Measurements from ENCODE around the gene RAB11FIP2.

The RAB11FIP2 gene

GRCh38 chr10:118035354-118036005 lies 11.3 kb downstream of the RAB11FIP2 start:
- DNase-seq (ENCODE audit: low read depth in 2 of 2): no peak

DNA sequence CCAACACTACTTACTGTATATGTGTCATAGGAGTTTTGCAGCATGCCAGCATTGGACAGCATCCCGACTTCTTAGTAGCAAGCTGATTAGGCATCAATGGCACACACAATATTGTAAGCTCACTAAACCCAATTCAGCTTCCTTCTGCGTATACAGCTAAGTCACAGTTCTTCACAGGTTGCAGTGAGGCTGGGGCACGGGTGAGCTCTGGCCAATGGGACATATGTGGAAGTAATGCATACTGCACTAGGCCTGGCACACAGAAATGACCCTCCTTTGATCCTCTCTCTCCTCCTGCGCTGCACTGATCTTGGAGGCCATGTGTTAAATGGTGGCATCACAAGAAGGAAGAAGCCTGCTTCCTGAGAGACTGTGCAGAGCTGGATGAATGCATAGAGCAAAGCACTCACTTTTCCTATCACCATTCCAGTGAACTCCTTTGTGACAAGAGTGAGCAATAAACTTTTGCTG lies 11.9 kb downstream of the RAB11FIP2 start:
- no peak for DNase-seq (ENCODE audit: low read depth in 2 of 2)

GRCh38 chr10:118033905-118034304 lies 12.8 kb downstream of the RAB11FIP2 start:
- no peak for DNase-seq (ENCODE audit: low read depth in 2 of 2)

DNA sequence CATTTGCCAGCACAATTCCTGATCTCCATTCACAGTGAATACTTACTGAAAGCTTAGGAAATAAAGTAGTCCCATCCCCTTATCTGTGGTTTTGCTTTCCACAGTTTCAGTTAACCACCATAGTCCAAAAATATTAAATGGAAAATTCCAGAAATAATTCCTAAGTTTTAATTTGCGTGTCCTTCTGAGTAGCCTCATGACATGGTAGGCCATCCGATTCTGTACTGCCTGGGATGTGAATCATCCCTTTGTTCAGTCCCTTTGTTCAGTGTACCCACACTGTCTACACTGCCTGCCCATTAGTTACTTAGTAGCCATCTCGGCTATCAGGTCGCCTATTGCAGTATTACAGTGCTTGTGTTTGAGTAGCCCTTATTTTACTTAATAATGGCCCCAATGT lies 14.2 kb downstream of the RAB11FIP2 start:
- DNase-seq (ENCODE audit: low read depth in 2 of 2): no peak

GRCh38 chr10:118031351-118032075 lies 15.2 kb downstream of the RAB11FIP2 start:
- no peak for DNase-seq (ENCODE audit: low read depth in 2 of 2)

GRCh38 chr10:118028619-118029018 lies 18.1 kb downstream of the RAB11FIP2 start:
- DNase-seq (ENCODE audit: low read depth in 2 of 2): no peak

DNA sequence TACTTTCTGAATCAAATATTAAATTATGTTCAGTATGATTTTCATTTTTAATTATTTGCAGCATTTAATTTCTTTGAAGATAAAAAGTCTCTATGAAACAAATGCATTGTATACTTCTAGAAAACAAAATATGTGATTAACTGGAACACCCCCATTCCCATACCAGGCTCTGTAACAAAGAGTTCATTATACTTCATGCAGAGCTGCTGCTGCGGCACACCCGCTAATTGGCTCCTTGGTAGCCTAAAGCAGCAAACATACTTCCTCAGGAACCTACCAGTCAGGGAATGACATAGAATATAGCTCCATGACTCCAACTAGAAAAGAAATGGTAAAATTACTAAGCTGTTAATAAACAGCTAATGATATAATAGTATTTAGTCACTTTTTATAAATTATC lies 19.3 kb downstream of the RAB11FIP2 start:
- no peak for DNase-seq (ENCODE audit: low read depth in 2 of 2)

GRCh38 chr10:118026936-118027335 lies 19.8 kb downstream of the RAB11FIP2 start:
- DNase-seq (ENCODE audit: low read depth in 2 of 2): no peak

DNA sequence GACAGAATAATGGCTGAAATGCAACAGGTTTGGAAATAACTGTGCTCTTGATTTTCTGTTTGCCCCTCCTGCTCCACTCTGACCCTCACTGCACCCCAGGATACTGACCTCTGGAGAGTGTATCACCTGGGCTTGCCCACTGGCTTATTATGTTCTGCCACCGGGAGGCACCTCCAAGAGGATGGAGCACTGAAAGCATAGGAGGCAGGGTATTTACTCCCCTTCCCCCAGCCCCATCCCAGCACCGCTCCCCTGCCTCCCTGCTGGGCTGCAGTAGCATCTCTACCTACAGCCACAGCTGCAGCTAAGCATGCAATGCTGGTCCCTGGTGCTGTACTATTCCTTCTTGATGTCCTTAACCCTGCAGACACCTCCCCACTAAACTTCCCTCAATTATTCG lies 26.4 kb downstream of the RAB11FIP2 start:
- DNase-seq (ENCODE audit: low read depth in 2 of 2): no peak

- DNase-seq (ENCODE audit: low read depth in 2 of 2): no peak
Observed at GRCh38 chr10:118017850-118018249, 28.9 kb downstream of the RAB11FIP2 start.

DNA sequence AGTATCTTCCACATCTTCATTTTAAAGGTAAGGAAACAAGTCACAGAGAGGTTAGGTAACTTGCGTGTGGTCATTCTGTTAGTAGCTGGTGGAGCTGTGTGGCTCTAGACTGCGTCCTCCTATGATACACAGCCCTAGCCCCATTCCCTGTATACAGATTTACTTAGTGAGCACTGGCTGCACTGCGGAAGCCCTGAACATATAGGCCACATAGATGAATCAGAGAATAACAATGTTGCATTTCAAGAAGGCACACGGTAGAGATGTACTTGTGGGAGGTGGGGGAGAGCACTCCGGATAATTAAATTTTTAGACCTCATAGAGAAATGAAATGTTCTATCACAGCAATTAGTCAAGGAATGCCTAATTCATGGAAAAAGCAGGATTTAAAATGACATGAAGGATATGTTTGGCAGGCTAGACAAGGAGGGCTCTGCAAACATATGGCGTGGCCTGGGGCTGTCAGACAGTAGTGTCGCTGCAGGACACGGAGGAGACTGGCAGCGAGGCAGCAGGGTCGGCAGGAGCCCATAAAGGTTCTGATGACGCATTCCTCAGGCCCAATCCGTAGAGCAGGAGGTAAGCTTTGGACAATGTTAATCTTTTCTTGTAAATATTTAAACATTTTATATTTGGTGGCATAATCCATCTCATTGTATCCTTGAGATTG lies 29.5 kb downstream of the RAB11FIP2 start:
- DNase-seq (ENCODE audit: low read depth in 2 of 2): no peak

DNA sequence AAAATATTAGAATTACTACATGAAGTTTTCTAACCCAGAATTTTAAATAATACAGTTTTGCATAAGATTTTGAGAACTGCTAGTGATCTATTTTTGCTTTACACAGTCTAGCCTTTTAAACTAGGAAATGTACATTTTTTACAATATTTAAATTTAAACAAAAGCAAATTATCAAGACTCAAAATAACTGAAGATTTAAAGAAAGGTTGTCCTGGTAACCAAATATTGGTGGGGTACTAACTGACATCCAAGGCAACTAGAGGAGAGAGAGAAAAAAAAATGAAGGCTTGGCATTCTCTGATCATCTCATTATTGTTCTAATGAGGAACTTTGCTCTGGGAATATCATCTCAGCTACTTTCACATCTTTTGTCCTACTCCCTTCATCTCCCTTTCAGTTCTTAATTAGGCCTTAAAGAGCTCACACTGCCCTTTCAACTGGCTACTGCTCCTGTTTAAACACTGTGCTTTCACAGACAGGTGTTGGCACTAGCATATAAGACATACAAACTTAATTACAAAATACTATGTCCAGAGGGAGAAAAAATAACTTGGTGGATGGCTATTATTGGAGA lies 33.7 kb downstream of the RAB11FIP2 start:
- DNase-seq (ENCODE audit: low read depth in 2 of 2): no peak

- no peak for DNase-seq (ENCODE audit: low read depth in 2 of 2)
Observed at GRCh38 chr10:118007773-118008172, 39.0 kb downstream of the RAB11FIP2 start.

GRCh38 chr10:118003126-118003525 lies 43.6 kb downstream of the RAB11FIP2 start:
- DNase-seq (ENCODE audit: low read depth in 2 of 2): no peak

GRCh38 chr10:118002581-118002980 lies 44.2 kb downstream of the RAB11FIP2 start:
- no peak for DNase-seq (ENCODE audit: low read depth in 2 of 2)

DNA sequence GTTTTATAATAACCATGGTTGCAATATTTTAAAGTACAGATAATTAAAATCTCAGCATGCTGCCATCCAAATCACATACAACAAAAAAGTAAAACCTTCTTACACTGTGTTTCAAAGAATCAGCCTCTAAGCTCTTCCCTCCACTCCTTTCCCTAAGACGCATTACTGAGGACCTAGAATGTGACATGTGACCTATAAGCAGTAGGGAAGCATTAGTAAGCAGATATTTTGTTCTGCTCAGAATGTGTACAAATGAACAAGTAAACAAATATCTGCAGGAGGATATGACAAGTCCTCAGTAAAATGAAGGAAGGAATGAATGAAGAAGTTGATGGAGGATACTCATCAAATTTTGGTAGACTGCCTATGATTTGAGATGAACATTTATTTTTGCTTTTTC lies 49.1 kb downstream of the RAB11FIP2 start:
- DNase-seq (ENCODE audit: low read depth in 2 of 2): no peak

DNA sequence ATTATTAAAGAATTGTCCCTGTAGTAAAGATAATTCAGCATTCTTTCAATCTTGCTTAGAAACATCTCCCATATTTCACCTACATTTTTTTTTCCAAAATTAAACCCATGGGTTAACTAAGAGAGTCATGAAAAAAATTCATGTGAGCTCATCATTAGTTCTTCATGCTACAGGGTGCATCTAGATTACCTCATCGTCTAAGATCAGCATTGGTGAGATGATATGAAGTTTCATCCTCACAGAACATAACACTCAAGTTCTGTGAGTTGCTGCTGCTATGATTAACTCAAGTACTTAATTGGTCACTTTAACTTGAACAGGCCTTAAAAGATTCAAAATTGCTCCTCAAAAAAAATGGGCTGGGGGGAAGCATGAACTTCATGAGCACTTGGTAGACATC lies 50.0 kb downstream of the RAB11FIP2 start:
- no peak for DNase-seq (ENCODE audit: low read depth in 2 of 2)

DNA sequence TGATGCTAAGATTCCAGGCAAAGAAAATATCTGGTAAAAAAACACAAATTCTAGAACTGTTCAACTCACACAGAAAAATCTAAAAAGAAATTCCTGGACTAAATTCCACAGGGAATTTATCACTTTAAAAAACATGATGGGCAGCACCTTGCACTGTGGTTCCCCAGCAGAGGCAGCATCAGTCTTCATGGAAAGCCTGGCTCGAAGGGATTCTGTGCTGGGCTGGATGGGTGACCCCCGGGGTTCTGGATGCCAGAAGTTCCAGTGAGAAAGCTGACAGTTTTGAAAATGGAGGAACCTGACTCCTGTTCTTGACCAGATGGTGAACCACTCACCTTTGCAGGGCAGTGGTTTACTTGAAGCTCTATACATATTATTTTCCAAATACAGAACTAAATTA lies 52.0 kb downstream of the RAB11FIP2 start:
- no peak for DNase-seq (ENCODE audit: low read depth in 2 of 2)

- no peak for DNase-seq (ENCODE audit: low read depth in 2 of 2)
Observed at GRCh38 chr10:117993166-117993565, 53.6 kb downstream of the RAB11FIP2 start.

DNA sequence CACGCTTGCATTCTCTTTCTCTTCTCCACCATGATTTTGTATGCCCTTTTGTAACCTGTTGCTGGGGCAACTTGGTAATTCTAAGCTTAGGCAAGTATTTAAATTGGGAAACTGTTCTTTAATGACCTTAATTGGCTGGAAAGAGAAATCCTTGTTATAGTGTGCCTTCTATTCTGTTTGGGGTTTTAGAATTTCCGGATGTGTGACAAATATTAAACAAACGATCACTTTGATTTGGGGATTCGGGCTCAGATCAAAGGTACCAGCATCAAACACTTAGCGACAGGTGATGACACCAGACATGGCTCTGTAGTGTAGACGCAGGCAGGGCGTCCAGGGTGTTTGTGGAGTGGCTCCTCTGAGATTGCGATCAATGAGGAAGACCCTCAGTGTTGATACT lies 55.0 kb downstream of the RAB11FIP2 start:
- no peak for DNase-seq (ENCODE audit: low read depth in 2 of 2)

DNA sequence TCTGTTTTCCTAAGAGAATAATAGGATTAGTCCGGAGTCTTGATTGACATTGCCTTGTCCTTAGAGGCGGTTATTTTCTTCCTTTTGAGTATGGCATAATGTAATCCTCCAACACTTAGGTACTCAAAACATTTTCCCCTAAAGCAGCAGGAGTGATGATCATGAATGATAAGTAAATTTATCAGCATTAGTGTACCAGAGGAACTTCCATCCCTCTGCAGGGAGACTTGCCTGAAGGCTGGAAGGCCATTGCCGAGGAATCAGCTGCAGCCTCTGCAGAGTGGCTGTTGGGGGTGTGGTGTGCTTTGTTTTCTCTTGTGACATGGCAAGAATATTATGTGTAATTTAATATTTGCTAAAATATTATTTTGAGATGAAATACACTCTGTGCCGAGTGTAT lies 56.8 kb downstream of the RAB11FIP2 start:
- no peak for DNase-seq (ENCODE audit: low read depth in 2 of 2)

DNA sequence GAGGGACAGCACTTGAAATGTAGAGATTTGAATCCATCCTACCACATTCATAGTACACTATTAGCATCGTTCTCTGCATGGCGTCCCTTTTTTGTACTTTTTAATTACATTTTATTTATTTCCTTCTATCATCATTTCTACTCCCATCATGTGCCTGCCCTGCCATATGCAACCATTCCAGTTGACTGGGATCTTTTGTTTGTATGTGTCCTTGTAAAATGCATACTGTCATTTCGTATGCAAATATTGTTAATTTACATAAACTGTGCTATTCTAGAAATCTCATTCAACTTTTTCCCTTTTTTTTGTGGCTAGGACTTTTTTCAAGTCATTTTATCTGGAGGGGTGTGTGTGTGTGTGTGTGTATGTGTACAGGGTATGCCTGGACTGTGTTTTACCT lies 57.9 kb downstream of the RAB11FIP2 start:
- no peak for DNase-seq (ENCODE audit: low read depth in 2 of 2)

All from stimulated activated CD4-positive, alpha-beta T cell treated with anti-CD3 and anti-CD28 coated beads, Interleukin-4, amount 100 ng/mL, for 48 hours (primary cell).